K562 (cell line): ENCODE results near the gene PLXNB2. TPM values are rescaled to one million over a fixed set of nuclear protein-coding genes. Genes with fewer than 3 reads are reported as not detected.

Experiments used
- ATAC-seq: fragments of 200-7000 bp; cut with Tn5 transposase; 3 replicates; pipeline ENCODE4 v1.9.1; 2020; ENCODE audit warnings: moderate library complexity
- BruUV-seq: library from RNA; stranded (reverse); fragments of 400-500 nt; replicated peaks from 2 replicates; lab custom pipeline; 2021; lab: Mats Ljungman, UMichigan
- CTCF ChIA-PET: fragments of 300-600 bp; formaldehyde crosslinking; extraction: SDS; loops from one replicate; lab custom pipeline; 2021; ENCODE audit warnings: low intra/inter-chr PET ratio; lab: Yijun Ruan, JAX
- POLR2A ChIA-PET: fragments of 300-600, 350-650 bp; sonication (Branson Sonifier 250); formaldehyde crosslinking; extraction: SDS; loops from one replicate; lab custom pipeline; 2021; ENCODE audit warnings: antibody characterized with exemption, inconsistent platforms; lab: Yijun Ruan, JAX
- DNase-seq, 4 experiments: peaks; one replicate each; pipeline versions ENCODE4 v3.0.0 to v3.0.0-alpha.2; 2011 to 2018; ENCODE audit warnings: low spot score in 3 of 4, mixed read lengths in 3 of 4; ENCODE audit errors: extremely low read depth in 1 of 4
- FAIRE-seq: peaks from 2 replicates; lab custom pipeline; 2011; peaks lifted over from hg19 to GRCh38; lab: Jason Lieb, UNC
- H2AFZ ChIP-seq: 2 replicates; pipeline ENCODE4 v1.6.0; 2011; ENCODE audit warnings: low read depth, low read length, control low read depth, inconsistent platforms
- H3K27ac ChIP-seq: fragments of 200-600 bp; 3 replicates; pipeline ENCODE4 v1.8.0; 2011; ENCODE audit warnings: low read depth, mild to moderate bottlenecking, control low read depth, inconsistent platforms, low read length, moderate library complexity, mixed read lengths; ENCODE audit errors: extremely low read depth
- H3K27me3 ChIP-seq, 2 experiments: fragments of 300-600 bp in 1 of 2; 2 replicates in 1 of 2; 3 replicates in 1 of 2; pipeline versions ENCODE4 v1.6.0 to v1.8.0; 2011; ENCODE audit warnings: inconsistent platforms in 2 of 2, low read length in 2 of 2, mild to moderate bottlenecking in 1 of 2, mixed read lengths in 1 of 2, moderate library complexity in 1 of 2; ENCODE audit not compliant: control insufficient read depth in 2 of 2, insufficient read depth in 2 of 2
- H3K36me3 ChIP-seq: fragments of 300-600 bp; 3 replicates; pipeline ENCODE4 v1.8.0; 2011; ENCODE audit warnings: mild to moderate bottlenecking, low read length, inconsistent platforms; ENCODE audit not compliant: control insufficient read depth, insufficient read depth
- H3K4me1 ChIP-seq, 2 experiments: fragments of 200-600 bp in 1 of 2; replicated peaks in 1 of 2; 2 replicates in 1 of 2; 3 replicates in 1 of 2; pipeline versions ENCODE4 v1.5.1 to v1.8.0; 2011; ENCODE audit warnings: inconsistent platforms in 2 of 2, low read length in 2 of 2, mild to moderate bottlenecking in 1 of 2, mixed read lengths in 1 of 2, moderate library complexity in 1 of 2; ENCODE audit not compliant: control insufficient read depth in 2 of 2, insufficient read depth in 2 of 2
- H3K4me2 ChIP-seq: 2 replicates; pipeline ENCODE4 v1.6.1; 2011; ENCODE audit warnings: low read length, control low read depth, inconsistent platforms, mixed read lengths; ENCODE audit not compliant: insufficient read depth
- H3K4me3 ChIP-seq: fragments of 200-600 bp; sonication (generic), shearing (Covaris generic); 2 replicates; pipeline ENCODE4 v1.5.1; 2016; ENCODE audit warnings: control low read depth, inconsistent platforms
- H3K79me2 ChIP-seq: fragments of 200-600 bp; 3 replicates; pipeline ENCODE4 v1.8.0; 2011; ENCODE audit warnings: low read length, inconsistent platforms; ENCODE audit not compliant: control insufficient read depth, insufficient read depth
- H3K9ac ChIP-seq, 2 experiments: 2 replicates each; pipeline versions ENCODE4 v1.6.0 to v1.6.1; 2011; ENCODE audit warnings: low read depth in 2 of 2, low read length in 2 of 2, control low read depth in 1 of 2, inconsistent platforms in 1 of 2, mild to moderate bottlenecking in 1 of 2, mixed read lengths in 1 of 2; ENCODE audit not compliant: insufficient read depth in 1 of 2
- H3K9me1 ChIP-seq: one replicate; pipeline ENCODE4 v1.6.0; 2011; ENCODE audit warnings: inconsistent platforms, mild to moderate bottlenecking, low read length, moderate library complexity; ENCODE audit not compliant: control insufficient read depth, insufficient read depth
- H3K9me3 ChIP-seq: replicated peaks from 2 replicates; pipeline ENCODE4 v1.5.1; 2011; ENCODE audit warnings: low read depth, low read length, inconsistent platforms; ENCODE audit not compliant: control insufficient read depth, insufficient read depth
- H4K20me1 ChIP-seq: replicated peaks from 2 replicates; pipeline ENCODE4 v1.6.1; 2011; ENCODE audit warnings: low read length, inconsistent platforms, mixed read lengths; ENCODE audit not compliant: control insufficient read depth, insufficient read depth
- BHLHE40 ChIP-seq: IDR thresholded peaks from 2 replicates; pipeline ENCODE4 v1.6.1; 2011; ENCODE audit warnings: low read length, improper control_type of control experiment
- CBFB ChIP-seq: sonication (generic); formaldehyde crosslinking; IDR thresholded peaks from 2 replicates; pipeline ENCODE4 v1.4.0; 2020; ENCODE audit warnings: mild to moderate bottlenecking, missing genetic modification reagents
- FIP1L1 ChIP-seq: fragments of 200-400 bp; formaldehyde crosslinking; IDR thresholded peaks from 2 replicates; pipeline ENCODE4 v1.6.1; 2018; ENCODE audit warnings: mild to moderate bottlenecking, low read depth, low read length; ENCODE audit not compliant: poor library complexity, severe bottlenecking
- HDAC2 ChIP-seq: fragments of 450-650 bp; IDR thresholded peaks from 2 replicates; pipeline ENCODE4 v1.6.1; 2016; ENCODE audit warnings: mild to moderate bottlenecking
- HMGXB4 ChIP-seq: sonication (generic); formaldehyde crosslinking; IDR thresholded peaks from 2 replicates; pipeline ENCODE4 v1.8.1; 2023; ENCODE audit warnings: mild to moderate bottlenecking, missing genetic modification reagents
- KDM1A ChIP-seq, 2 experiments: fragments of 450-650 bp; IDR thresholded peaks; 2 replicates each; pipeline ENCODE4 v1.6.1; 2016; ENCODE audit warnings: mild to moderate bottlenecking in 2 of 2
- MAX ChIP-seq: sonication (generic); formaldehyde crosslinking; IDR thresholded peaks from 2 replicates; pipeline ENCODE4 v1.9.0; 2022; ENCODE audit warnings: mild to moderate bottlenecking, missing genetic modification reagents
- NBN ChIP-seq: fragments of 450-650 bp; IDR thresholded peaks from 2 replicates; pipeline ENCODE4 v1.6.1; 2016; ENCODE audit warnings: low read depth, mild to moderate bottlenecking
- POLR2A ChIP-seq: fragments of 450-650 bp; conservative IDR thresholded peaks from 2 replicates; pipeline ENCODE4 v1.6.1; 2016
- POU5F1 ChIP-seq: fragments of 150-350 bp; IDR thresholded peaks from 2 replicates; pipeline ENCODE4 v1.6.1; 2014; ENCODE audit warnings: borderline replicate concordance, low read length, low read depth, mild to moderate bottlenecking; ENCODE audit not compliant: partially characterized antibody
- RBBP5 ChIP-seq: fragments of 200-600 bp; sonication (generic); IDR thresholded peaks from 2 replicates; pipeline ENCODE4 v1.6.1; 2012; ENCODE audit warnings: borderline replicate concordance, mild to moderate bottlenecking, low read length, control low read depth, inconsistent platforms; ENCODE audit not compliant: insufficient read depth, poor library complexity, severe bottlenecking
- SIN3A ChIP-seq, 2 experiments: fragments of 150-350 bp in 1 of 2; IDR thresholded peaks; 2 replicates each; pipeline ENCODE4 v1.6.1; 2011 to 2016; ENCODE audit warnings: borderline replicate concordance in 2 of 2, low read depth in 2 of 2, low read length in 2 of 2, mild to moderate bottlenecking in 2 of 2, moderate library complexity in 2 of 2; ENCODE audit not compliant: control insufficient read depth in 1 of 2
- SRSF9 ChIP-seq: fragments of 200-400 bp; formaldehyde crosslinking; IDR thresholded peaks from 2 replicates; pipeline ENCODE4 v1.6.1; 2017; ENCODE audit warnings: low read depth, low read length, borderline replicate concordance
- XRCC3 ChIP-seq: fragments of 450-650 bp; IDR thresholded peaks from 2 replicates; pipeline ENCODE4 v1.6.1; 2017; ENCODE audit warnings: mild to moderate bottlenecking, moderate library complexity
- YBX1 ChIP-seq: fragments of 450-650 bp; IDR thresholded peaks from 2 replicates; pipeline ENCODE4 v1.7.1; 2016; ENCODE audit warnings: mild to moderate bottlenecking
- ZNF263 ChIP-seq: sonication (generic); formaldehyde crosslinking; IDR thresholded peaks from 2 replicates; pipeline ENCODE4 v1.8.0; 2022; ENCODE audit warnings: mild to moderate bottlenecking, missing genetic modification reagents, borderline replicate concordance
- ZNF444 ChIP-seq: fragments of 250-450 bp; sonication (Bioruptor Pico); IDR thresholded peaks from 2 replicates; pipeline ENCODE4 v1.4.0; 2020; ENCODE audit warnings: mild to moderate bottlenecking, moderate library complexity
- ZNF707 ChIP-seq: fragments of 250-450 bp; sonication (Bioruptor Pico); conservative IDR thresholded peaks from 2 replicates; pipeline ENCODE4 v1.8.0; 2022; ENCODE audit warnings: inconsistent platforms, mild to moderate bottlenecking, moderate library complexity
- WGBS: fragments of 100-300 bp; shearing (Covaris generic); methylation state at CpG from one replicate; pipeline ENCODE4 v1.1.6; 2016; ENCODE audit warnings: low coverage, mixed read lengths; ENCODE audit not compliant: insufficient coverage; ENCODE audit errors: missing lambda C conversion rate; 5-methylcytosine and 5-hydroxymethylcytosine counted together
- in situ Hi-C: fragments of 300-500 bp; cut with MboI; formaldehyde crosslinking; loops from 4 replicates; pipeline ENCODE4 v1.15.0; 2018; ENCODE audit warnings: inconsistent platforms, mixed read lengths
- intact Hi-C: fragments of 100-400 bp; cut with micrococcal nuclease; formaldehyde crosslinking; loops from 2 replicates; pipeline ENCODE4 v1.14.2; 2022
- polyA plus RNA-seq, 8 experiments: library from polyadenylated mRNA; depleted of rRNA in 4 of 8; stranded (reverse) in 5 of 8; unstranded in 3 of 8; fragments of >200 nt; fragmentation: Nextera tagmentation in 2 of 8; fragmentation: Illumina TruSeq in 1 of 8; extraction: Ambion mirVana in 2 of 8; extraction: Trizol in 1 of 8; gene quantifications; 2 replicates each; pipeline versions ENCODE4 v1.2.1 to v1.2.3, GENCODE V29; 2011 to 2014; ENCODE audit warnings: inconsistent platforms in 1 of 8, missing spikeins in 1 of 8
- total RNA-seq, 7 experiments: library from RNA; depleted of rRNA in 6 of 7; stranded (reverse); fragments of >200 nt in 6 of 7; fragmentation: Illumina TruSeq in 2 of 7; extraction: Trizol in 2 of 7; gene quantifications; 2 replicates each; pipeline versions ENCODE4 v1.2.1 to v1.2.3, GENCODE V29; 2011 to 2021; ENCODE audit warnings: low replicate concordance in 1 of 7

Gene PLXNB2
- total and polyA plus RNA-seq, 9 of the 15 experiments (the other 6 are each of a cell fraction or from before 2014, with no cell fraction given): 0.15 to 45.1 (median 13.6) TPM

GRCh38 chr22:50260801-50261614 is 46.4 kb downstream of the PLXNB2 start (continued):
- TF ChIP-seq MAX (CRISPR knock-in tag) (peak; percentile 72; the same call in 1 of the 2 replicates), POU5F1 (no peak), YBX1 (no peak), BHLHE40 (peak; percentile 43; the same call in 1 of the 2 replicates), ZNF263 (CRISPR knock-in tag) (0 out of 2 replicates have a peak, but pooled peaks have one; percentile 35), FIP1L1 (peak; percentile 31), SIN3A (IDR thresholded peaks at IDR 0.05; ENCODE audit: borderline replicate concordance in 2 of 2, control insufficient read depth in 1 of 2, low read depth in 2 of 2, low read length in 2 of 2) (peak in 1 of 2 experiments; percentile 79; a peak in 2 of 4 replicates)

- FAIRE-seq: no peak
- ATAC-seq: peak; percentile 11
- peaks cover 15 to 90% of the 10 kb centered on the region in 2 experiments; a peak in 4 of 5 replicates for H3K4me1 ChIP-seq
- in situ Hi-C loops (no loop called here), intact Hi-C loops (no loop called here)
- BruUV-seq: no TSS peak
- H4K20me1 ChIP-seq: no peaks in the 10 kb centered on the region
- H3K9me1 ChIP-seq: no peaks in the 10 kb centered on the region
- ChIA-PET POLR2A (no interaction called here), CTCF (no interaction called here)
- no peaks in the 10 kb centered on the region for H3K9me3 ChIP-seq
- peak overlapping the region; percentile 79 for H3K4me2 ChIP-seq
- H3K27ac ChIP-seq: peak overlapping the region; percentile 76
- peaks cover 38% of the 10 kb centered on the region; the same call in 1 of the 3 replicates for H3K36me3 ChIP-seq
- H3K4me3 ChIP-seq: peak overlapping the region; percentile 64
- WGBS: 11% methylated on average over 3 of the region's 11 CpGs
- peak overlapping the region; percentile 72 to 95 for H3K9ac ChIP-seq
- H3K27me3 ChIP-seq: no peaks in the 10 kb centered on the region
- H2AFZ ChIP-seq: 0 out of 2 replicates have a peak overlapping the region, but pooled peaks have one; percentile 4
- peak in 1 of 4 experiments; percentile 25 for DNase-seq
- H3K79me2 ChIP-seq: peaks cover 27% of the 10 kb centered on the region
- TF ChIP-seq NBN: no peak
- TF ChIP-seq XRCC3: no peak
- TF ChIP-seq ZNF707 (CRISPR knock-in tag): no peak
- TF ChIP-seq POLR2A: 0 out of 2 replicates have a peak, but pooled peaks have one; percentile 8
- no peak for TF ChIP-seq ZNF444 (CRISPR knock-in tag)
- TF ChIP-seq RBBP5: peak; percentile 1
- no peak for TF ChIP-seq CBFB (CRISPR knock-in tag)
- TF ChIP-seq HDAC2: no peak
- TF ChIP-seq HMGXB4: no peak
- TF ChIP-seq SRSF9: no peak
- no peak for TF ChIP-seq KDM1A (IDR thresholded peaks at IDR 0.05)
Measured at GRCh38 chr22:50260434-50260800, 47.0 kb downstream of the PLXNB2 start.
